Measurements from ENCODE around the gene SOHLH2.
A peak's percentile ranks its signal among the peaks of the same experiment; 100 is the strongest.

Gene SOHLH2

DNA sequence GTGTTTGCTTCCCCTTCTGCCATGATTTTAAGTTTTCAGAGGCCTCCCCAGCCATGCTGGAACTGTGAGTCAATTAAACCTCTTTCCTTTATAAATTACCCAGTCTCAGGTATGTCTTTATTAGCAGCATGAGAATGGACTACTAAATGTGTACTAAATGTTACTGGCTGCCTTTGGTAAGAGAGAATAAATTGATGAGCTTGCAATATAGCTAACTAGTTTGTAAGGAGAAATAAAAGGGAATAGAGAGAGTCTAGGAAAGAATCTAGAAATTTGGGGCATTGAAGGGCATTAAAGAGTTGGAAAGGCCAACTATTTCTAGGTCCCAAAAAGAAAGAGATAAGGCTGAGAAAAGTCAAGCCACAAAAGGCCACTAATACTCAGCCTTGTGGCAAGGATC is 5.5 kb upstream of the SOHLH2 start:
- no peak for TF ChIP-seq ZFX (IDR thresholded peaks at IDR 0.05)
- TF ChIP-seq, protein P1, sequence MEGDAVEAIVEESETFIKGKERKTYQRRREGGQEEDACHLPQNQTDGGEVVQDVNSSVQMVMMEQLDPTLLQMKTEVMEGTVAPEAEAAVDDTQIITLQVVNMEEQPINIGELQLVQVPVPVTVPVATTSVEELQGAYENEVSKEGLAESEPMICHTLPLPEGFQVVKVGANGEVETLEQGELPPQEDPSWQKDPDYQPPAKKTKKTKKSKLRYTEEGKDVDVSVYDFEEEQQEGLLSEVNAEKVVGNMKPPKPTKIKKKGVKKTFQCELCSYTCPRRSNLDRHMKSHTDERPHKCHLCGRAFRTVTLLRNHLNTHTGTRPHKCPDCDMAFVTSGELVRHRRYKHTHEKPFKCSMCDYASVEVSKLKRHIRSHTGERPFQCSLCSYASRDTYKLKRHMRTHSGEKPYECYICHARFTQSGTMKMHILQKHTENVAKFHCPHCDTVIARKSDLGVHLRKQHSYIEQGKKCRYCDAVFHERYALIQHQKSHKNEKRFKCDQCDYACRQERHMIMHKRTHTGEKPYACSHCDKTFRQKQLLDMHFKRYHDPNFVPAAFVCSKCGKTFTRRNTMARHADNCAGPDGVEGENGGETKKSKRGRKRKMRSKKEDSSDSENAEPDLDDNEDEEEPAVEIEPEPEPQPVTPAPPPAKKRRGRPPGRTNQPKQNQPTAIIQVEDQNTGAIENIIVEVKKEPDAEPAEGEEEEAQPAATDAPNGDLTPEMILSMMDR (conservative IDR thresholded peaks at IDR 0.05) = no peak
- H3K27ac ChIP-seq = no peak overlapping the region

DNA sequence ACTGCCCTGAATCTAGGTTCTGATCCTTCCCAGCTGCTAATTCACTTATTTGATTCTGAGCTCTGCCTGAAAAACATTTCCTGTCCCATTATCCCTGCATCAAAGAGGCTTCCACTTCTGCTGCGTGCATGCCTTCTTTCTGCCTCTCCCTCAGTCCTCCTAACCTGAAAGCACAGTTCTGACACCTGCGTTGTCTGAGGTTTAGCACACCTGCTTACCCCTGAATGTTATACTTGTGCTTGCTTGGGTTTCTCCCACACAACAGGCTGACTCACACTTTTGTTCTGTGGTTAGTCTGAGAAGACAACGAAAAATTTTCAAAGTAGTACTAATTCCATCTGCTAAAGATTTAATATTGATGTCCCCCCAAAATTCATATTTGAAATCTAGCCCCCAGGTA is 3.1 kb upstream of the SOHLH2 start:
- TF ChIP-seq, protein P1 (conservative IDR thresholded peaks at IDR 0.05) = no peak
- TF ChIP-seq ZFX (IDR thresholded peaks at IDR 0.05) = no peak

DNA sequence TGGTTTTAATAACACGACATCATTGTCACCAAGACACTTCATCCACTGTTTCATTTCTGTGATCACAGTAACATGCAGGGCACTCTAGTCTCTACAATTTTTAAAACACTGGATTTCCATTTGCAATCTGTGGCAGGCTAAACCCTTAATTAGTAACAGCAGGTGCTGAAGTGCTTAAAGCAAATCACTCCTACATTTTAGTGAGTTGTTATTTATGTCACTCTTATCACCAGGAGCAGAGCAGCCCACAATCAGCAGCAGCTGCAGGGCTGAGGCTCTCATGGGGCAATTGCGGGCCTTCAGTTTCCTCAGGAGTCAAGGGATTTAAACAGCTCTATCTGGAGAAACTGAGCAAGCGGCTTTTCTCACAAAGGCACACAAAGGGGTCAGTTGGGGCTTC is 1.6 kb downstream of the SOHLH2 start:
- no peak overlapping the region for H3K27ac ChIP-seq
- TF ChIP-seq ZFX (IDR thresholded peaks at IDR 0.05) = no peak
- TF ChIP-seq, protein P1 (conservative IDR thresholded peaks at IDR 0.05) = no peak

More for the DNA sequence above, 3.1 kb upstream of the SOHLH2 start:
- no peak overlapping the region for H3K27ac ChIP-seq

DNA sequence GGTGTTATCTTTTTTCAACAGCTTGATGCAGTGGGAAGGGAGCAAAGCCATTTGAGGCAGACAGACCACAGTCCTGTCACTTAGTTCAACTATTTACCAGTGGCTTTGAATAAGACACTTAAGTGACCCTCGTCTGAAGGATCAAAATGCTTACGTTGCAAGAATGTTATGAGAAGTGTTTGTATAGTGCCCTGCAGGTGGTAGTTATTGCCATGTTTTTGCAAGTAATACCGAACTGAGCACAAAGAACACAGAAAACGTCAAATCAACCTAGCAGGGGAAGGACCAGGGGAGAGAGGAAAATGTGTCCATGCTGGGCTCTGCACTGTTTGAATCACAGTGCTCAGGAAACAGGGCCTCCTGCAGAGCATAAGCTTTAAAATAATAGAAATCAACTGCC is 2.8 kb downstream of the SOHLH2 start:
- no peak overlapping the region for H3K27ac ChIP-seq
- TF ChIP-seq, protein P1 (conservative IDR thresholded peaks at IDR 0.05) = no peak
- no peak for TF ChIP-seq ZFX (IDR thresholded peaks at IDR 0.05)

DNA sequence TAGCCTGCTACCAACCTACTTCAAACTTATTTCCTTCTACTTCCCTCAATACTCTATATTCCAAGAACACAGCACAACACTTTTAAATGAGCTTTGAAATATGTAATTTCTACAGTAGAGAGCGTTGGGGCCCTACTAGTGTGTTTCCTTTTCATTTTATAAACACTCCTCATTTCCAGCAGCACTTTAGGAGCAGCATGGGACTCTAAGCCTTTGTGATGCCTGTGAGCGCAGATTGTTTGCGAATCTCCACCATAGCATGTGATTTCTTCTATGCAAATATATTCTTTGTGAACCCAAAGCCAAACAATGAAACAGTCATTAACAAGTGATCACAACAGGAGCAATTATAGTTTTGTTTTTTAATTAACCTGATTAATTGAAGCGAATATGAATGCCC is 3.6 kb downstream of the SOHLH2 start:
- TF ChIP-seq, protein P1 (conservative IDR thresholded peaks at IDR 0.05) = no peak
- TF ChIP-seq ZFX (IDR thresholded peaks at IDR 0.05) = no peak
- H3K27ac ChIP-seq = no peak overlapping the region

DNA sequence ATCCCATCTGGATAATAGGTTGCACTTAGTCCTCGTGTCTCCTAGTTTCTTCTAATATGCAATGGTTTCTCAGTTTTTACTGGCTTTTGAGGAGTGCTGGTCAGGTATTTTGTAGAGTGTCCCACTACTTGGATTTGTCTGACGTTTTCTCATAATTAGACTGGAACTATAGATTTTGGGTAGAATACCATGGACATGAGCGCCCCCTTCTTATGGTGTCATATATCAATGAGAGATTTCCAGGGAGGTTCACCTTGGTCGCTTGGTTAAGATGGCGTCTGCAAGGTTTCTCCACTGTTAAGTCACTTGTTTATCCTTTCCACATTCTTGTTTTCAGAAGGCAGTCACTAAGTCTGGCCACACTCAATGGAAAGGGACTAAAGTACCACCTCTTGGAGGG is 6.7 kb downstream of the SOHLH2 start:
- TF ChIP-seq ZFX (IDR thresholded peaks at IDR 0.05) = no peak
- TF ChIP-seq, protein P1 (conservative IDR thresholded peaks at IDR 0.05) = 0 out of 2 replicates have a peak, but pooled peaks have one; percentile 6

DNA sequence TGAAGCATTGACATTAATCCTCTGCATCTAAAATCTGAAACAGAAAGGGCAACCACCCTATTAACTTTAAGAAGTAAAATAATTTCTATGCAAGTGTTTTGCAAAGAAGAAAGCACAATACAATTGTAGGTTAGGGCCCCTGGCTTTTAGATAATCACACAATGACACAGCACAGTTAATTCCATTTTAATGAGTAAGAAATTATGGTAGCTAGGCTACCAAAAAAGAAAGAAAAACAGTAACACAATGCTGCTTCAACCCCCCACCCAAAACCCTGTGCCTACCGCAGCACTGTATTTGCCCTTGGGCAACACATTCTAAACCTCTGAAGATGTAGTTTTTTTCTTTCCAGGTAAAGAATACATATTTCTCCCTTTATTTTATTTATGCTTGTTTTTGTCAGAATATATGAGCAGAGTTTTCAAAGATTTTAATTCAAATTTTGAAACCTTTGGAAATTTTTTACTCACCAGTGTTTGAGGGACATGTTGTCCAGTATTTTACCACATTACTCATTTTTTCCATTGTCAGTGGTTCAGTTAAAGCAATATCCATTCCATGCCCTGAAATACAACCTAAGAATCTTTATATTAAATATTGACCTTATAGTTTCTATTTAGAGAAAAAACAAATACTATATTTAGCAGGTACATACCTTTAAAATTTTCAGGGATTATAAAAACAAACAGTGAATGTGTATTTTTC is 21.1 kb downstream of the SOHLH2 start:
- H3K27ac ChIP-seq = no peak overlapping the region
- no peak for TF ChIP-seq ZFX (IDR thresholded peaks at IDR 0.05)
- TF ChIP-seq, protein P1 (conservative IDR thresholded peaks at IDR 0.05) = no peak

More for the DNA sequence above, 6.7 kb downstream of the SOHLH2 start:
- H3K27ac ChIP-seq = no peak overlapping the region
